ENCODE data around the gene TBC1D22B.
"Not testable (repeated sequence)": the region's sequence is repeated elsewhere in the genome, so short reads cannot be mapped to it uniquely, and the experiment has no call there.

Gene TBC1D22B

GRCh38 chr6:37343248-37343647, 85.7 kb downstream of the TBC1D22B start:
- Histone ChIP-seq H3K4me3 (ENCODE audit: low read length in 2 of 2) (no peak overlapping the region), H3K27me3 (ENCODE audit: control insufficient read depth in 1 of 2, insufficient read depth in 2 of 2, low read length in 2 of 2) (no peaks in the 10 kb centered on the region), H3K9ac (ENCODE audit: low read length in 2 of 2) (no peak overlapping the region), H3K4me1 (ENCODE audit: control insufficient read depth, insufficient read depth, low read length) (no peaks in the 10 kb centered on the region), H3K36me3 (ENCODE audit: control insufficient read depth in 2 of 2, insufficient read depth in 2 of 2, low read length in 2 of 2) (no peaks in the 10 kb centered on the region), H3K27ac (ENCODE audit: low read length) (no peak overlapping the region), H3K9me3 (ENCODE audit: control insufficient read depth in 2 of 2, low read length in 2 of 2) (no peaks in the 10 kb centered on the region)

GRCh38 chr6:37344308-37344707, 86.7 kb downstream of the TBC1D22B start:
- Histone ChIP-seq H3K4me1 (ENCODE audit: control insufficient read depth, insufficient read depth, low read length) (no peaks in the 10 kb centered on the region), H3K27ac (ENCODE audit: low read length) (no peak overlapping the region), H3K36me3 (ENCODE audit: control insufficient read depth in 2 of 2, insufficient read depth in 2 of 2, low read length in 2 of 2) (no peaks in the 10 kb centered on the region), H3K27me3 (ENCODE audit: control insufficient read depth in 1 of 2, insufficient read depth in 2 of 2, low read length in 2 of 2) (no peaks in the 10 kb centered on the region), H3K4me3 (ENCODE audit: low read length in 2 of 2) (no peak overlapping the region), H3K9ac (ENCODE audit: low read length in 2 of 2) (no peak overlapping the region), H3K9me3 (ENCODE audit: control insufficient read depth in 2 of 2, low read length in 2 of 2) (no peaks in the 10 kb centered on the region)

GRCh38 chr6:37345804-37346203, 88.2 kb downstream of the TBC1D22B start:
- H3K4me1 ChIP-seq (ENCODE audit: control insufficient read depth, insufficient read depth, low read length); H3K27me3 ChIP-seq (ENCODE audit: control insufficient read depth in 1 of 2, insufficient read depth in 2 of 2, low read length in 2 of 2); H3K27ac ChIP-seq (ENCODE audit: low read length); H3K9ac ChIP-seq (ENCODE audit: low read length in 2 of 2); H3K9me3 ChIP-seq (ENCODE audit: control insufficient read depth in 2 of 2, low read length in 2 of 2); H3K36me3 ChIP-seq (ENCODE audit: control insufficient read depth in 2 of 2, insufficient read depth in 2 of 2, low read length in 2 of 2); H3K4me3 ChIP-seq (ENCODE audit: low read length in 2 of 2): not testable (repeated sequence)

GRCh38 chr6:37347177-37347576, 89.6 kb downstream of the TBC1D22B start:
- H3K9me3 ChIP-seq (ENCODE audit: control insufficient read depth in 2 of 2, low read length in 2 of 2), result no peaks in the 10 kb centered on the region
- H3K36me3 ChIP-seq (ENCODE audit: control insufficient read depth in 2 of 2, insufficient read depth in 2 of 2, low read length in 2 of 2), result no peaks in the 10 kb centered on the region
- no peak overlapping the region for H3K9ac ChIP-seq (ENCODE audit: low read length in 2 of 2)
- no peak overlapping the region for H3K4me3 ChIP-seq (ENCODE audit: low read length in 2 of 2)
- no peak overlapping the region for H3K27ac ChIP-seq (ENCODE audit: low read length)
- no peaks in the 10 kb centered on the region for H3K4me1 ChIP-seq (ENCODE audit: control insufficient read depth, insufficient read depth, low read length)
- H3K27me3 ChIP-seq (ENCODE audit: control insufficient read depth in 1 of 2, insufficient read depth in 2 of 2, low read length in 2 of 2), result no peaks in the 10 kb centered on the region

GRCh38 chr6:37347670-37348111, 90.1 kb downstream of the TBC1D22B start:
- Histone ChIP-seq H3K9me3 (ENCODE audit: control insufficient read depth in 2 of 2, low read length in 2 of 2) (no peaks in the 10 kb centered on the region), H3K4me3 (ENCODE audit: low read length in 2 of 2) (no peak overlapping the region), H3K4me1 (ENCODE audit: control insufficient read depth, insufficient read depth, low read length) (no peaks in the 10 kb centered on the region), H3K27ac (ENCODE audit: low read length) (no peak overlapping the region), H3K36me3 (ENCODE audit: control insufficient read depth in 2 of 2, insufficient read depth in 2 of 2, low read length in 2 of 2) (no peaks in the 10 kb centered on the region), H3K9ac (ENCODE audit: low read length in 2 of 2) (no peak overlapping the region), H3K27me3 (ENCODE audit: control insufficient read depth in 1 of 2, insufficient read depth in 2 of 2, low read length in 2 of 2) (no peaks in the 10 kb centered on the region)

GRCh38 chr6:37351027-37351426, 93.5 kb downstream of the TBC1D22B start:
- Histone ChIP-seq H3K27ac (ENCODE audit: low read length) (no peak overlapping the region), H3K27me3 (ENCODE audit: control insufficient read depth in 1 of 2, insufficient read depth in 2 of 2, low read length in 2 of 2) (no peaks in the 10 kb centered on the region), H3K9me3 (ENCODE audit: control insufficient read depth in 2 of 2, low read length in 2 of 2) (no peaks in the 10 kb centered on the region), H3K36me3 (ENCODE audit: control insufficient read depth in 2 of 2, insufficient read depth in 2 of 2, low read length in 2 of 2) (no peaks in the 10 kb centered on the region), H3K4me1 (ENCODE audit: control insufficient read depth, insufficient read depth, low read length) (peaks cover 4% of the 10 kb centered on the region), H3K4me3 (ENCODE audit: low read length in 2 of 2) (no peak overlapping the region), H3K9ac (ENCODE audit: low read length in 2 of 2) (no peak overlapping the region)

GRCh38 chr6:37352384-37352783, 94.8 kb downstream of the TBC1D22B start:
- H3K9me3 ChIP-seq (ENCODE audit: control insufficient read depth in 2 of 2, low read length in 2 of 2), result no peaks in the 10 kb centered on the region
- no peak overlapping the region for H3K9ac ChIP-seq (ENCODE audit: low read length in 2 of 2)
- no peak overlapping the region for H3K4me3 ChIP-seq (ENCODE audit: low read length in 2 of 2)
- H3K36me3 ChIP-seq (ENCODE audit: control insufficient read depth in 2 of 2, insufficient read depth in 2 of 2, low read length in 2 of 2), result no peaks in the 10 kb centered on the region
- peaks cover 4% of the 10 kb centered on the region for H3K4me1 ChIP-seq (ENCODE audit: control insufficient read depth, insufficient read depth, low read length)
- H3K27me3 ChIP-seq (ENCODE audit: control insufficient read depth in 1 of 2, insufficient read depth in 2 of 2, low read length in 2 of 2), result no peaks in the 10 kb centered on the region
- no peak overlapping the region for H3K27ac ChIP-seq (ENCODE audit: low read length)

- H3K4me1 ChIP-seq (ENCODE audit: control insufficient read depth, insufficient read depth, low read length), result peaks cover 4% of the 10 kb centered on the region
- H3K4me3 ChIP-seq (ENCODE audit: low read length in 2 of 2), result peak within 1 kb of the TSS; percentile 75 to 93
- H3K27me3 ChIP-seq (ENCODE audit: control insufficient read depth in 1 of 2, insufficient read depth in 2 of 2, low read length in 2 of 2), result no peaks in the 10 kb centered on the region
- peak within 1 kb of the TSS; percentile 41 for H3K27ac ChIP-seq (ENCODE audit: low read length)
- no peaks in the 10 kb centered on the region for H3K9me3 ChIP-seq (ENCODE audit: control insufficient read depth in 2 of 2, low read length in 2 of 2)
- H3K36me3 ChIP-seq (ENCODE audit: control insufficient read depth in 2 of 2, insufficient read depth in 2 of 2, low read length in 2 of 2), result no peaks in the 10 kb centered on the region
- H3K9ac ChIP-seq (ENCODE audit: low read length in 2 of 2), result peak within 1 kb of the TSS; percentile 69 to 80
Observed at GRCh38 chr6:37353761-37354525, 96.4 kb downstream of the TBC1D22B start, which contains the start of gene RNF8. Gene RNF8, plus strand, starts transcription at chr6:37353983. Its CDS starts 182 bp downstream, at chr6:37354165.

- H3K27ac ChIP-seq (ENCODE audit: low read length), result peak overlapping the region; percentile 41
- no peaks in the 10 kb centered on the region for H3K9me3 ChIP-seq (ENCODE audit: control insufficient read depth in 2 of 2, low read length in 2 of 2)
- H3K4me1 ChIP-seq (ENCODE audit: control insufficient read depth, insufficient read depth, low read length), result peaks cover 4% of the 10 kb centered on the region
Observed at GRCh38 chr6:37354526-37355384, 97.2 kb downstream of the TBC1D22B start.

GRCh38 chr6:37357288-37357687, 99.7 kb downstream of the TBC1D22B start:
- H3K4me1 ChIP-seq (ENCODE audit: control insufficient read depth, insufficient read depth, low read length), result peaks cover 4% of the 10 kb centered on the region
- H3K27ac ChIP-seq (ENCODE audit: low read length), result no peak overlapping the region
- H3K36me3 ChIP-seq (ENCODE audit: control insufficient read depth in 2 of 2, insufficient read depth in 2 of 2, low read length in 2 of 2), result peaks cover 7 to 12% of the 10 kb centered on the region in 2 donors
- H3K9me3 ChIP-seq (ENCODE audit: control insufficient read depth in 2 of 2, low read length in 2 of 2), result no peaks in the 10 kb centered on the region
- no peak overlapping the region for H3K9ac ChIP-seq (ENCODE audit: low read length in 2 of 2)
- H3K27me3 ChIP-seq (ENCODE audit: control insufficient read depth in 1 of 2, insufficient read depth in 2 of 2, low read length in 2 of 2), result no peaks in the 10 kb centered on the region
- H3K4me3 ChIP-seq (ENCODE audit: low read length in 2 of 2), result no peak overlapping the region

More at GRCh38 chr6:37354526-37355384, 97.2 kb downstream of the TBC1D22B start:
- H3K27me3 ChIP-seq (ENCODE audit: control insufficient read depth in 1 of 2, insufficient read depth in 2 of 2, low read length in 2 of 2), result no peaks in the 10 kb centered on the region
- H3K9ac ChIP-seq (ENCODE audit: low read length in 2 of 2), result peak overlapping the region; percentile 69 to 80
- H3K4me3 ChIP-seq (ENCODE audit: low read length in 2 of 2), result peak overlapping the region; percentile 75 to 93
- no peaks in the 10 kb centered on the region for H3K36me3 ChIP-seq (ENCODE audit: control insufficient read depth in 2 of 2, insufficient read depth in 2 of 2, low read length in 2 of 2)
